ENCODE measurements around the gene EMP2. TPM values are rescaled to one million over a fixed set of nuclear protein-coding genes. Genes with fewer than 3 reads are reported as not detected.
"Not testable (repeated sequence)": the region's sequence is repeated elsewhere in the genome, so short reads cannot be mapped to it uniquely, and the experiment has no call there.

EMP2 gene
- polyA plus RNA-seq, 1 donor: 21.2 TPM

DNA sequence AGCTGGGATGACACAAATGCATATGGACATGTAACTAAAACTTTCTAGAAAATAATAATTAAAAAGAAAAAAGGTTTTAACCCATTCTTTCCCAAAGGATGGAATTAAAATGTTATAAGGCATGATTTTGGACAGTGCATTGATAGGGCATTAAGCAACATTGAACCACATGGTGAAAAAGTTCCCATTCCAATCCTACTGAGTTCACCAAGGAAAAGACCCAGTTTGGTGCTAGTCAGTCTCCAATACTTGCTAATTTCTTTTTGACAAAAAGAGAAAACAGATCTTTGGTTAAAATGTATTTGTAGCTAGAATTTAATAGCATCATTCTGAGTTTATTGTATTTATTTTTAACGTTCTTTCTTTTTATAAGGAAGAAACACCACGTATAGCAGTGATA lies 28.1 kb downstream of the EMP2 start:
- no peak for DNase-seq

DNA sequence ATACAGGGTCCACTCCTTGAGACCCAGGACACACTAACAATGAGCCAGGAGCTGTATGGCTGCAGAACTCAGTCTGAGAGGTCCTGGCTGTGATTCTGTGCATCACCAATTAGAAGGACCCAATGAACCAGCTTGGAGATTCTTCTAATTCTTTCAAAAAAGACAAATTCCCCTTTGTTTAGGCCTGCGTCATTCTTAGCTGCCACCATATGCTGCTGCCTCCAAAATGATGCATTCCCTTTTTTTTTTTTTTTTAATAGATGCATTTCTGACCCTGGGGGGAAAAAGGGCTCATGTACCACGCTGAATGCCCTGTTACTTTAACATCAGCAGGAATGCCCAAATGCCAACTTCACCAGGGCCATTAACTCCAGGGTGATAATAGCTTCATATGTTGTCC lies 28.5 kb downstream of the EMP2 start:
- DNase-seq: no peak

DNA sequence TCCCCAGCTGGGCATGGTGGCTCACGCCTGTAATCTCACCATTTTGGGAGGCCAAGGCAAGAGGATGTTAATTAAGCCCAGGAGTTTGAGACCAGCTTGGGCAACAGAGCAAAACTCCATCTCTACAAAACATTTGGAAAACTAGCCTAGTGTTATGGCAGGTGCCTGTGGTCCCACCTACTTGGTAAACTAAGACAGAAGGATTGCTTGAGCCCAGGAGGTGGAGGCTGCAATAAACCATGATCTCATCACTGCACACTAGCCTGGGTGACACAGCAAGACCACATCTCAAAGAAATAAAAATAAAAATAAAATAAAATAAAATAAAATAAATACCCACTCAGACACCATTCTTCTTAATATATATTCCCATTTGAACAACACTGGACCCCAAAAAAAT lies 32.0 kb downstream of the EMP2 start:
- DNase-seq: no peak

DNA sequence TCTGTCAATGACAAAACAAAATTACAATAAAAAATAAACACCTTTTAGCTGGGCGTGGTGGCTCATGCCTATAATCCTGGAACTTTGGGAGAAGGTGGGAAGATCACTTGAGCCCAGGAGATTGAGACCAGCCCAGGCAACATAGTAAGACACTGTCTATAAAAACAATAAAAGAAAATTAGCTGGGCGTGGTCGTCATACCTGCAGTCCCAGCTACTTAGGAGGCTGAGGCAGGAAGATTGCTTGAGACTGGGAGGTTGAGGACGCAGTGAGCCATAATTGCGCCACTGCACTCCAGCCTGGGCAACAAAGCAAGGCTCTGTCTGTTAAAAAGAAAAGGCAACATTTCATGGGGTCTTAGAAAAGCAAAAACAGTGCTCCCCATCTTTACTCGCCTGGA lies 32.7 kb downstream of the EMP2 start:
- DNase-seq: no peak

DNA sequence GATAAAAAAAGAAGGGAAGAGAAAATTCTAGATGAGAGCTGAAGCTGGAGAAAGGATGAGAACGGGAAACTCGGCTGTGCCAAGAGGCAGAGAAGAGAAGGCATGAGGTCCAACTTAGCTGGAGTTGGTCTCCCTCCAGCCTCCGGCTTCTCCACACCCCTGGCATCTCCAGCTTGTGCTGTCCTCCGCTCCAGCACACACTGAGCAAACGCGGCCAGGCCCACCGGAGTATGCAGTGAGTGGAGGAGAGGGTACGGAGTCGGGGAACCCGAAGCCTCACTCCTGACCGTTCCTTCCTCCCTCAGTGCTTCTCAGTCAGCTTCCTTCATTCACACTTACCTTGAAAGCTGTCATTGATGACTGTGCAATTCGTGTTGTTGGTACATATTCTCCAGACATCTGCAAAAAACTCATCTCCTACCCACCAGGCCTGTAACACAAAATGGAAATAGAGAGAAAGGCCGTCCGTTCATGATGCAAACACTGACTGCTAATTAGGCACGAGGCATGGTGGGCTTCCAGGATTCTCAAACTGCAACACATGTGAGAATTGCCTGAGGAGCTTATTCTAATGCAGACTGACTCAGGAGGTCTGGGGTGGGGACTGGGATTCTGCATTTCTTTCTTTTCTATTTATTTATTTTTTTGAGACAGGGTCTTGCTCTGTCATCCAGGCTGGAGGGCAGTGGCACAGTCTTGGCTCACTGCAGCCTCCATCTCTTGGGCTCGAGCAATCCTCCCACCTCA lies 37.0 kb downstream of the EMP2 start:
- no peak for DNase-seq

DNA sequence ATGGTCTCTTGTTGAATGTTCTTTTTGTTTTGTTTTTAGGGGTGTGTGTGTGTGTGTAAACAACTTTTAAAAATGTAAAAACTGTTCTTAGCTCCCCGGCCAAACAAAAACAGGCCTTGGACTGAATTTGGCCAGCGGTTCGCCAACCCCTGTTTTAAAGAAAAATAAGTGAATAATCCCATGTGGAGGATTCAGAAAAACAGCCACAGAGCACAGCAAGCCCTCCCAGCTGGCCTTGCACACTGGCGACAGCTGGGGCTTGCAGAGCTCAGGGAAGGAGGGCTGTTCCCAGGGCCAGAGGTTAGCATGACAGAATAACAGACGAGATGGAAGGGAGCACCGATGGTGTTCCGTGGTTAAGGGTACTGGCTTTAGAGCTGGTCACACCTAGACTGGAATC lies 39.0 kb downstream of the EMP2 start:
- DNase-seq: no peak

DNA sequence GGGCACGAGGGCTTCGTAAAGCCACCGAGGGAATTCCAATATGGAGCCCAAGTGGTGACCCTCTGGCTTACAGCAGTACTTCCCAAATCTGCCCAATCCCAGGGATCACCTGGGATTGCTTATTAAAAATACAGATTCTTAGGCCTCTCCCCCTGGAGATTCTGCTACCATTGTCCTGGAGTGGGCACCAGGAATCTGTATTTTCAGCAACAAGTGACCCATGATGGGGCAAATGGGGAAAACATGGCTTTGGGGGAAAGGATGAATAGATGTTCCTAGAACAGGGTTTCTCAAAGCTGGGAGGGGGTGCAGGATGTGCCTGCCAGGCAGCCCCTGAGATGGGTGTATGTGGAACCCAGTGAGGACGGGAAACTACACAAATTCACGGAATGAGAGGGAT lies 40.6 kb downstream of the EMP2 start:
- DNase-seq: no peak

DNA sequence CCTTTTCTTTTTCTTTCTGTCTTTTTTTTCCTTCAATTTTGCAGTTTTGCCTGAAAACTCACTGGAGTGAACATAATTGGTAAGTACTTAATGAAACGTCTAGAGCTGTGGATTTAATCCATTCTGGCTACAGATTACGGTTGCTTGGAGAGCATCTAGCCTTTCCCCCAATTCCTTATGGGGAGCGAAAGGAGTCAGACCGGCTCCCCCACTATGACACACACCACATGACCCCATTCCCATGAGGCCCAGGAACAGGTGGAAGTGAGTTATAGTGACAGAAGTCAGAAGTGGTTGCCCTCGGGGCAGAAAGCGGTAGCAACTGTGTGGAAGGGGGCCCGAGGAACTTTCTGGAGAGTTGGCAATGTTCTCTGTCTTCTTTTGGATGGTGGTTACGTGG lies 41.2 kb downstream of the EMP2 start:
- peak; percentile 34 for DNase-seq

DNA sequence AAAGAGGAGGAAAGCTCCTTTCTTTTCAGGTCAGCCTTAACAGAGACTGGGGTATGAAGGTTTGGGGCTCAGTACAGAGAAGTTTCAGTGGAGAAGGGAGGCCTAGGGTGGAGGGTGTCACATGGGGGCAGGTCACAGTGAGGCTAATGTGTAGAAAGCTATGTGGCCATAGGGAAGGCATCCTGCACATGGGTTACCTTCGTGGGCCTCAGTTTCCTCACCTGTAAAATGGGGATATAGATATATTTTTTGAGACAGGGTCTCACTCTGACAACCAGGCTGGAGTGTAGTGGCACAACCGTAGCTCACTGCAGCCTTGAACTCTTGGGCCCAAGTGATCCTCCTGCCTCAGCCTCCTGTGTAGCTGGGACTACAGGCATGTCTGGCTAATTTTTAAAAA lies 41.8 kb downstream of the EMP2 start:
- DNase-seq: no peak

DNA sequence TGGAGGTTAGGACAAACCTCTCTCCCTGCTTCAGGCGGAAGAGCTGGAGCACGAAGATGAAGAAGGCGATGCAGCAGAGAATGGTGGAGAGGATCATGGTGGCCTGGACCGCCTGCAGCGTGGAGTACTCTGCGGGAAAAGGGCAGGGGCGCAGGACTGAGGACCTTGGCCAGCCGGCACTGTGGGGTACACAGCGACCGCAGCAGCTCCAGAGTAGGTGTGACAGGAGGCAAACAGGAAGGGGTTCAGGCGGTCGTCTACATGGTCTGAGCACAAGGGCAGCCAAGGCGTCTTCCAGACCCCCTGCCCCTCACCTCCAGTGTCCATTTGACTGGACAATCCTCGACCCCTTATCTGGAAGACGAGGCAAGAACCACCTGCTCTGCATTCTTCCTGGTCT lies 42.5 kb downstream of the EMP2 start:
- DNase-seq: no peak

DNA sequence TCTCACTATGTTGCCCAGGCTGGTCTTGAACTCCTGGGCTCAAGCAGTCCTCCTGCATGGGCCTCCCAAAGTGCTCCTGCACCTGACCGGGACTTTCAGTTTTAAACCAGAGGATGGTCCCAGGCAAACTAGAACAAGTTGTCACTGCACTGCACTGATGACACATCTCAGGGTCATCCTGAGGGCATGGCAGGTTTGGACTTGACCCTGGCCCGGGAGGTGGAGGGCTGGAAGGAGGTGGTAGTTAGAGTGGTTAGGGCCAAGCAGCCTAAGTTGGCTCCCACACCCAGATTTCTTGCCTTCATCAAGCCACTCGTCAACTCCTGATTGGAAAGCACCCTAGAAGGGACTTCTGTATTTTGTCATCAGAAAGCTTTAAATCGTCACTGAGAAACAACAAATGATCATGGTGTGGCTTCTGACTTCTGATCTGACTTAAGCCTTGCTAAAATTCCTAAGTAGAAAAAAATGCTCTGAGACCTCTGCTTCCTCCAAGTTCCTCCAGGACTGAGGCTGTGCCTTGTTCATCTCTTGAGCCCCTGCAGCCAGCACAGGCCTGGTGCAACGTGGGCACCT lies 43.5 kb downstream of the EMP2 start:
- DNase-seq: no peak

DNA sequence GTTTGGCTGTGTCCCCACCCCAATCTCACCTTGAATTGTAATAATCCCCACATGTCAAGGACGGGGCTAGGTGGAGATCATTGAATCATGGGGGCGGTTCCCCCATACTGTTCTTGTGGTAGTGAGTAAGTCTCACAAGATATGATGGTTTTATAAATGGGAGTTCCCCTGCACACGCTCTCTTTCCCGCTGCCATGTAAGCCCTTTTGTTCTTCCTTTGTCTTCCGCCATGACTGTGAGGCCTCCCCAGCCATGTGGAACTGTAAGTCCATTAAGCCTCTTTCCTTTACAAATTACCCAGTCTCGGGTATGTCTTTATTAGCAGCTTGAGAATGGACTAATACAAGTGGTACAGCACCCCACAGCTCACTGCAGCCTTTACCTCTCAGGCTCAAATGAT lies 44.1 kb downstream of the EMP2 start:
- not testable (repeated sequence) for DNase-seq

DNA sequence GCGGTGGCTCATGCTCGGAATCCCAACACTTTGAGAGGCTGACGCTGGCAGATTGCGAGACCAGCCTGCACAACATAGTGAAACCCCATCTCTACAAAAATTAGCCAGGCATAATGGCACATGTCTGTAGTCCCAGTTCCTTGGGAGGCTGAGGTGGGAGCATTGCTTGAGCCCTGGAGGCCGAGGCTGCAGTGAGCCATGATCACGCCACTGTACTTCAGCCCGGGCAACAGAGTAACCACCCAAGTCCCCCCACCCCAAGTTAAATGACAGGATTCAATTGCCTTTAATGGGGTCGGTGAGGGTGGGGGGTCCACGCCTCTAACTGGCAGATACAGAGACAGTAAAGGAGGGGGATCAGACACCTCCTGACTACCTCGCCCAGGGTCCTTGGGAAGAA lies 44.9 kb downstream of the EMP2 start:
- no peak for DNase-seq

DNA sequence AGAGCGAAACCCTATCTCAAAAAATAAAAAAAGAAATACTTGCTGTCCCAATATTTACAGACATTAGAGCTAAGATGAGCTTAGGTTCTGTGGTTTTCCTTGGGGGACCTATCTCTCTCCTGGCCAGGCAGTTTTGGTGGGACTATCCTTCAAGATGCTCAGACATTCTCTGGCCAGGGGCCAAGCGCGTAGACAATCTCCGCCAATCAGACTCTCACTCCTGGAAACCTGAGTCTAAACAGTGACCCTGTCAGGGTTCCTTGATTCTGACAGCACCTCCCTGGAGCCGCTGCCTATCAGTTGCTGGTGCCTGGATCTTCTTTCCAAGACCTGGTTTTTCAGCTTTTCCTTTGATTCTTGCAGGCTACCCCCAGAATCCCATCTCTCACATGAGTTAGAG lies 45.6 kb downstream of the EMP2 start:
- peak; percentile 47 for DNase-seq

DNA sequence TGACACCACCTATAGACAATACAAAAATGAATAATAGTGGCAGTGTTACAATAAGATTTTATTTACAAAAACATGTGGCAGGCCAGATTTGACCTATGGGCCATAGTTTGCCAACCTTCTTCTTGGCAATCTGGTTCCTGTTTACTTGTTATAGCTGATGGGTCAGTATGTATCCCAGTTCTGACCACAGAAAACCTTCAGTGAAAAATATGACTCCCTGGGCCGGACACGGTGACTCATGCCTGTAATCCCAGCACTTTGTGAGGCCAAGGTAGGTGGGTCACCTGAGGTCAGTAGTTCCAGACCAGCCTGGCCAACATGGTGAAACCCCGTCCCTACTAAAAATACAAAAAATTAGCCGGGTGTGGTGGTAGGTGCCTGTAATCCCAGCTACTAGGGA lies 46.8 kb downstream of the EMP2 start:
- not testable (repeated sequence) for DNase-seq

DNA sequence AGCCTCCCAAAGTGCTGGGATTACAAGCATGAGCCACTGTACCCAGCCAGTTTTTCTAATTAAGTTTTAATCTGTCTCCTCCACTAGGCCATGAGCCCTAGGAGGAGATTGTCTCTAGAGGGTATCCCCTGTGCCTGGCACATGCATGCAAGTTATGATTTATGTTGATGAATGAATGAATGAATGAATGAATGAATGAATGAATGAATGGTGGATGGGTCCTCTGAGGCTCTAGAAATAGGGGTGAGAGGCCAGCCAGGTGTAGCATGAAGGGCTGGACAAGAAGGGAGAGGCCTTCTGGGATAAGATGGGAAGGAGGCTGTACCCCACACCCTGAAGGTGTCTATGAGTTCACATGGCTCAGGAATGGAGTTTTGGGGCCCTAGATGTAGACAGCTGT lies 48.8 kb downstream of the EMP2 start:
- DNase-seq: no peak

DNA sequence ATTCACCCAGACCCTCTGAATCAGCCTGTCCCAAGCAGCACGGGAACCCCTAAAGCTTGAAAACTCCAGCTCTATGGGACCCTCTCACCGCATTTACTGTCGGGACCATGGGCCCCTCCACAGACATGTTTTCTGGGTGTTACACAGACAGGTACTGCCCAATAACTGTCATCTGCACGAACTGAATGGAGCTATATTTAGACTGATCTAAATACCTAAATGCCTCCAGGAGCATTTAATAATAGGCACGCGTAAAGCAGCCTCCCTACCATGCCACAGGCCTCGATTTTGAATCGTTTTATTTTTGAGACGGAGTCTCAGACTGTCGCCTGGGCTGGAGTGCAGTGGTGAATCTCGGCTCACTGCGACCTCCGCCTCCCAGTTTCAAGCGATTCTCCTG lies 49.7 kb downstream of the EMP2 start:
- no peak for DNase-seq

DNA sequence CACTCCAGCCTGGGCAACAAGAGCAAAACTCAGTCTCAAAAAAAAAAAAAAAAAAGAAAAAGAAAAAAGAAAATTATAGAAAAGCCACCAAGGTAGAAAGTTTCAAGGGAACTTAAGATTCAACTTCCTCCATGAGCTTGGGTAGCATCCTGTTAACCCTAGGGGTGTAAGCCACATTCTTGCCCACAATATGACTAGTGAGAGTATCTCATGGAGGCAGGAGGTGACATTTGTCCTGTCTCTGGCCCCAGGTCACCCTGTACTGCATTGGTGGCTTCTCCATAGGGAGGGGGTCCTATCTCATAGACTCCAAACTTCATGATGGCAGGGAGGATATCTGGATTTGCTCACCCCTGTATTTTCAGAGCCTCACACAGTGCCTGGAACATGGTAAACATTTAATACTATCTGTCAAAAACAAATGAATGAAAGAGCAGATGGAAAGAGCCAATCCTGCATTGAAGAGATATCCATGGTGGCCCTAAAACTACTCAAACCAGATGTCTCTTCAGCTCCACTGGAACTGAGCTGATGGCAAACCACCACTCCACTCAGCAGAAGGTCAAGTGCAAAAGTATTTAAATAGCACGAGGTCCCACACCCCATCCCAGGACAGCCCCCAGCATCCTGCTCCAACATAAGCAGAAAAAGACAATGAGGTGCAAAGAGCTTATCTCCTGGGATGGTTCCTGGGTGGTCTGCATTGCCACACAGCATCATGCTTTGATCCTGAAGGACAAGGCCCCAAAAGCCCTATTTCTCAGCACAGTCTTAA lies 50.3 kb downstream of the EMP2 start:
- no peak for DNase-seq

DNA sequence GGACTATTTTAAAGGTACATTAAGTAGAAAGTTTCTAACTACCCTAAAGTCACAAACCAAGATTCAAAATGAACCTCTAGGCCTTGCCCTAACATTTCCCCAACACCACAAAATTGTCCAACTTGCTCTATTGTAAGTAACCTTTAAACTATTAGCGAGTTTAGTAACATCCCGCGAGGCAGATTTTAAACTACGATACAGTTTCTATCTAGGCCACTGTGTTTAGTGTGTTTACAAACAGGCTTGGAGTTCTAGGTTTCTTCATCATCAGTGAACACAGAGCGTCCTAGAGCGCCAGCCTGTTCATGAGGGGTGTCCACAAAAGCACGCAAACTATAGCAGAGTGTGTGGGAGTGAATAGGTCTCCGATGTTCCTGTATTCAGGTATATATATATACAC lies 51.8 kb downstream of the EMP2 start:
- DNase-seq: no peak

DNA sequence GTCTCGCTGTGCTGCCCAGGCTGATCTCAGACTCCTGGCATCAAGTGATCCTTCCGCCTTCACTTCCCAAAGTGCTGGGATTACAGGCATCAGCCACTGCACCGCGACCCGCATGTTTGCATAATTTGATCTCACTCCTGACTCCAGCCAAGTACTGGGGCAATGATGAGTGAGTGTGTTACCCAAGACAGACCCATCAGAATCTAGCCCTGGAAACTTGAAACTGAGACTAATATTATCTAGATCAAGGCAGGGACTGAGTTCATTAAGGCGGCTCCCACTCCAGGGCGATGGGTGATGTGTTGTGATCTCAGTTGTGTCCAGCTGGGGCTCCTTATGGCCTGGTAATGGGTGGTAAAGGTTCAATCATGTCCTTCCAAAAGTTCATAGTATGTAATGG lies 53.4 kb downstream of the EMP2 start:
- no peak for DNase-seq

DNA sequence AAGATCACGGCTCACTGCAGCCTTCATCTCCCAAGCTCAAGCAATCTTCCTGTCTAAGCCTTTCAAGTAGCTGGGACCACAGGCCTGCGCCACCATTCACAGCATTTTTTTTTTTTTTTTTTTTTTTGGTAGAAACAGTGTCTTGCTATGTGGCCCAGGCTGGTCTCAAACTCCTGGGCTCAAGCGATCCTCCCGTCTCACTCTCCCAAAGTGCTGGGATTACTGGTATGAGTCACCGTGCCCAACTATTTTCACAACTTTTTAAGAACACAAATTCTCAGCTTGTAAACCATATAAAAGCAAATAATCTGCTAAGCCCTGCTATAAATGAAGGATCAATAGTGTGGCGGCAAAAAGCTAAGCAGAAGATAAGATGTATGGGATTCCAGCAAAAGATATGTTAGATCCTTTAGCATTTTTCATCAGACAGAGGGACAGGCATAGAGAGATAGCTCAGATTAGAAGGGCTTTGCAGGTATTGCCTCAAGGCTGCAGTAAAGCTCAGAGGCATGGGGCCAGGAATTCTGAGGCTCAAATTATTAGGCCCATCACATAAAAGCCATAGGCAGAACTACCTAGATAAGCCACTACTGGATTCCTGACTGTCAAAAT lies 55.1 kb downstream of the EMP2 start:
- no peak for DNase-seq

DNA sequence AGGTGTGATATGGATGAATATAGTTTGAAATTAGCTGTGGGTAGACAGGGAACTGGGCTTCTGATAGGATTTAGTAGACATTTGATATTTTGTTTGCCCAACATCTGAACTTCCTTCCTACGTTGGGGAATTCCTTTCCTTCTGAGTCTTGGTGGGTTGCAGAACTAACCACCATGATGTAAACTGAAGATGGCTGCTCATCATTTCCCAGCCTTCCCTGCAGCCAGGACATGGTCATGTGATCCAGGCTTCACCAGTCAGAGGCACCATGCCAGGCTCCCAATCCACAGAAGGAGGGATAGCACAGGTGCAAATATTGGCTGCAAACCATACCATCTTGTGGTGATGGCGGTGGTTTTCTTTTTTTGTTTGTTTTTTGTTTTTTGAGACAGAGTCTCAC lies 57.4 kb downstream of the EMP2 start:
- no peak for DNase-seq

DNA sequence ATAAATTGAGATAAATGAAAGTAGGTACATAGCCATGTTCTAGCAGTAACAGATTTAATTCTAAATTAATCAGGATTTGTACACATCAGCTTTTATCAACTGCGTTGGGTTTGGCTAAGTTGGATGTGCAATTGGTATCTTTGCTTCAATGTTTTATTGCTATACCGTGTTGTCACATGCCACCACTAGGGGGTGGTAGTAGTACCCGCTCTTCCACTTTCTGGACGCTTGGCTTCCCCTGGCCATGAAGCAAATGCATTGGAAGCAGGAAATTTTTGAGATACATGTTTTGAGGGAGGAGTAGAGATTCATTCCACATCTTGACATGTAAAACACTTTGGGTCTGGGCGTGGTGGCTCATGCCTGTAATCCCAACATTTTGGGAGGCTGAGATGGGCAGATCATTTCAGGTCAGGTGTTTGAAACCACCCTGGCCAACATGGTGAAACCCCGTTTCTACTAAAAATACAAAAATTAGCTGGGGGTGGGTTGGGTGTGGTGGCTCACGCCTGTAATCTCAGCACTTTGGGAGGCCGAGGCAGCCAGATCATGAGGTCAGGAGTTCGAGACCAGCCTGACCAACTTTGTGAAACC lies 58.6 kb downstream of the EMP2 start:
- DNase-seq: peak; percentile 73

Data from left kidney (tissue), 2 donors.